Measurements from ENCODE around the gene VIPR2. TPM values are rescaled to one million over a fixed set of nuclear protein-coding genes. Genes with fewer than 3 reads are reported as not detected.

Gene VIPR2
- total and polyA plus RNA-seq, 2 experiments from 2014 or later: 1.3 to 2.7 TPM

DNA sequence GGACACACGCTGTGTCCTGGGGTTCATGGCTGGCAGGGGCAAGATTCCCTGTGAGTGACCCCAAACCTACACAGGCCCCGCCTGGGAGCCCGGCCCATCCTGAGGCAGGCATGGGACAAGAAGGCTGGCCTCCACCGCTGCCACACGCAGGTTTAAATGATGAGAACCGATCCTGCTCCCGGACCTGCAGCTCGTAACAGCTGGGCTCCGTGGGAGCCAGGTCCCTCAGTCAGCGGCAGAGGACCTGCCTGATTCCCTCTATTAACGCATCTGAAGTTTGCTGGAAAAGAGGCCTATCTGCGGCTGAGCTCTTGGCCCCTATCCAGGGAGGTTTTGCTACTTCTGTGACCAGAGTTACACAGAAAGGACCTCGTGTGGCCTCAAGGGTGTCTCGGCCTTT is 112.3 kb downstream of the VIPR2 start (continued):
- TF ChIP-seq, protein P1, sequence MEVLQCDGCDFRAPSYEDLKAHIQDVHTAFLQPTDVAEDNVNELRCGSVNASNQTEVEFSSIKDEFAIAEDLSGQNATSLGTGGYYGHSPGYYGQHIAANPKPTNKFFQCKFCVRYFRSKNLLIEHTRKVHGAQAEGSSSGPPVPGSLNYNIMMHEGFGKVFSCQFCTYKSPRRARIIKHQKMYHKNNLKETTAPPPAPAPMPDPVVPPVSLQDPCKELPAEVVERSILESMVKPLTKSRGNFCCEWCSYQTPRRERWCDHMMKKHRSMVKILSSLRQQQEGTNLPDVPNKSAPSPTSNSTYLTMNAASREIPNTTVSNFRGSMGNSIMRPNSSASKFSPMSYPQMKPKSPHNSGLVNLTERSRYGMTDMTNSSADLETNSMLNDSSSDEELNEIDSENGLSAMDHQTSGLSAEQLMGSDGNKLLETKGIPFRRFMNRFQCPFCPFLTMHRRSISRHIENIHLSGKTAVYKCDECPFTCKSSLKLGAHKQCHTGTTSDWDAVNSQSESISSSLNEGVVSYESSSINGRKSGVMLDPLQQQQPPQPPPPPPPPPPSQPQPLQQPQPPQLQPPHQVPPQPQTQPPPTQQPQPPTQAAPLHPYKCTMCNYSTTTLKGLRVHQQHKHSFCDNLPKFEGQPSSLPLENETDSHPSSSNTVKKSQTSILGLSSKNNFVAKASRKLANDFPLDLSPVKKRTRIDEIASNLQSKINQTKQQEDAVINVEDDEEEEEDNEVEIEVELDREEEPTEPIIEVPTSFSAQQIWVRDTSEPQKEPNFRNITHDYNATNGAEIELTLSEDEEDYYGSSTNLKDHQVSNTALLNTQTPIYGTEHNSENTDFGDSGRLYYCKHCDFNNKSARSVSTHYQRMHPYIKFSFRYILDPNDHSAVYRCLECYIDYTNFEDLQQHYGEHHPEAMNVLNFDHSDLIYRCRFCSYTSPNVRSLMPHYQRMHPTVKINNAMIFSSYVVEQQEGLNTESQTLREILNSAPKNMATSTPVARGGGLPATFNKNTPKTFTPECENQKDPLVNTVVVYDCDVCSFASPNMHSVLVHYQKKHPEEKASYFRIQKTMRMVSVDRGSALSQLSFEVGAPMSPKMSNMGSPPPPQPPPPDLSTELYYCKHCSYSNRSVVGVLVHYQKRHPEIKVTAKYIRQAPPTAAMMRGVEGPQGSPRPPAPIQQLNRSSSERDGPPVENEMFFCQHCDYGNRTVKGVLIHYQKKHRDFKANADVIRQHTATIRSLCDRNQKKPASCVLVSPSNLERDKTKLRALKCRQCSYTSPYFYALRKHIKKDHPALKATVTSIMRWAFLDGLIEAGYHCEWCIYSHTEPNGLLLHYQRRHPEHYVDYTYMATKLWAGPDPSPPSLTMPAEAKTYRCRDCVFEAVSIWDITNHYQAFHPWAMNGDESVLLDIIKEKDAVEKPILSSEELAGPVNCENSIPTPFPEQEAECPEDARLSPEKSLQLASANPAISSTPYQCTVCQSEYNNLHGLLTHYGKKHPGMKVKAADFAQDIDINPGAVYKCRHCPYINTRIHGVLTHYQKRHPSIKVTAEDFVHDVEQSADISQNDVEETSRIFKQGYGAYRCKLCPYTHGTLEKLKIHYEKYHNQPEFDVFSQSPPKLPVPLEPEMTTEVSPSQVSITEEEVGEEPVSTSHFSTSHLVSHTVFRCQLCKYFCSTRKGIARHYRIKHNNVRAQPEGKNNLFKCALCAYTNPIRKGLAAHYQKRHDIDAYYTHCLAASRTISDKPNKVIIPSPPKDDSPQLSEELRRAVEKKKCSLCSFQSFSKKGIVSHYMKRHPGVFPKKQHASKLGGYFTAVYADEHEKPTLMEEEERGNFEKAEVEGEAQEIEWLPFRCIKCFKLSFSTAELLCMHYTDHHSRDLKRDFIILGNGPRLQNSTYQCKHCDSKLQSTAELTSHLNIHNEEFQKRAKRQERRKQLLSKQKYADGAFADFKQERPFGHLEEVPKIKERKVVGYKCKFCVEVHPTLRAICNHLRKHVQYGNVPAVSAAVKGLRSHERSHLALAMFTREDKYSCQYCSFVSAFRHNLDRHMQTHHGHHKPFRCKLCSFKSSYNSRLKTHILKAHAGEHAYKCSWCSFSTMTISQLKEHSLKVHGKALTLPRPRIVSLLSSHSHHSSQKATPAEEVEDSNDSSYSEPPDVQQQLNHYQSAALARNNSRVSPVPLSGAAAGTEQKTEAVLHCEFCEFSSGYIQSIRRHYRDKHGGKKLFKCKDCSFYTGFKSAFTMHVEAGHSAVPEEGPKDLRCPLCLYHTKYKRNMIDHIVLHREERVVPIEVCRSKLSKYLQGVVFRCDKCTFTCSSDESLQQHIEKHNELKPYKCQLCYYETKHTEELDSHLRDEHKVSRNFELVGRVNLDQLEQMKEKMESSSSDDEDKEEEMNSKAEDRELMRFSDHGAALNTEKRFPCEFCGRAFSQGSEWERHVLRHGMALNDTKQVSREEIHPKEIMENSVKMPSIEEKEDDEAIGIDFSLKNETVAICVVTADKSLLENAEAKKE (CRISPR knock-in tag; IDR thresholded peaks at IDR 0.05): no peak
- TF ChIP-seq ZNF331 (CRISPR knock-in tag; IDR thresholded peaks at IDR 0.05; ENCODE audit: low read depth) (no peak), NANOG (IDR thresholded peaks at IDR 0.05; ENCODE audit: borderline replicate concordance) (no peak), ETS1 (IDR thresholded peaks at IDR 0.05) (no peak), ZNF114 (CRISPR knock-in tag; IDR thresholded peaks at IDR 0.05) (no peak), STAT1 (IDR thresholded peaks at IDR 0.05; ENCODE audit: unreplicated experiment) (no peak), POLR2AphosphoS5 (IDR thresholded peaks at IDR 0.05; ENCODE audit: low read depth) (no peak)
- TF ChIP-seq, protein P2, sequence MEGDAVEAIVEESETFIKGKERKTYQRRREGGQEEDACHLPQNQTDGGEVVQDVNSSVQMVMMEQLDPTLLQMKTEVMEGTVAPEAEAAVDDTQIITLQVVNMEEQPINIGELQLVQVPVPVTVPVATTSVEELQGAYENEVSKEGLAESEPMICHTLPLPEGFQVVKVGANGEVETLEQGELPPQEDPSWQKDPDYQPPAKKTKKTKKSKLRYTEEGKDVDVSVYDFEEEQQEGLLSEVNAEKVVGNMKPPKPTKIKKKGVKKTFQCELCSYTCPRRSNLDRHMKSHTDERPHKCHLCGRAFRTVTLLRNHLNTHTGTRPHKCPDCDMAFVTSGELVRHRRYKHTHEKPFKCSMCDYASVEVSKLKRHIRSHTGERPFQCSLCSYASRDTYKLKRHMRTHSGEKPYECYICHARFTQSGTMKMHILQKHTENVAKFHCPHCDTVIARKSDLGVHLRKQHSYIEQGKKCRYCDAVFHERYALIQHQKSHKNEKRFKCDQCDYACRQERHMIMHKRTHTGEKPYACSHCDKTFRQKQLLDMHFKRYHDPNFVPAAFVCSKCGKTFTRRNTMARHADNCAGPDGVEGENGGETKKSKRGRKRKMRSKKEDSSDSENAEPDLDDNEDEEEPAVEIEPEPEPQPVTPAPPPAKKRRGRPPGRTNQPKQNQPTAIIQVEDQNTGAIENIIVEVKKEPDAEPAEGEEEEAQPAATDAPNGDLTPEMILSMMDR (conservative IDR thresholded peaks at IDR 0.05; ENCODE audit: low read depth in 2 of 2): no peak

Data from GM23338 (cell line).